ENCODE data around the gene ACTG1. TPM values are rescaled to one million over a fixed set of nuclear protein-coding genes. Genes with fewer than 3 reads are reported as not detected.

Gene ACTG1
- total and polyA plus RNA-seq, 4 donors = 347 to 1,699 (median 1,282) TPM

GRCh38 chr17:81489998-81490992 lies 22.3 kb downstream of the ACTG1 start:
- Histone ChIP-seq H3K36me3 (ENCODE audit: control insufficient read depth in 4 of 4, insufficient read depth in 3 of 4, low read depth in 1 of 4, low read length in 3 of 4) (no peaks in the 10 kb centered on the region), H3K27ac (ENCODE audit: low read depth in 1 of 2, low read length in 2 of 2) (no peak overlapping the region), H3K27me3 (ENCODE audit: control insufficient read depth in 4 of 4, insufficient read depth in 4 of 4, low read length in 3 of 4) (no peaks in the 10 kb centered on the region), H3K4me3 (ENCODE audit: low read depth in 1 of 3, low read length in 3 of 3) (no peak overlapping the region), H3K4me1 (ENCODE audit: control insufficient read depth in 4 of 4, insufficient read depth in 4 of 4, low read length in 3 of 4) (peaks cover 3 to 8% (median 5%) of the 10 kb centered on the region in 4 donors), H3K9me3 (ENCODE audit: control insufficient read depth in 4 of 4, low read length in 3 of 4) (no peaks in the 10 kb centered on the region), H3K9ac (ENCODE audit: low read depth in 1 of 2, low read length in 2 of 2) (no peak overlapping the region)
- DNase-seq (ENCODE audit: low spot score) = no peak
- WGBS = 55% methylated on average over 14 of the region's 14 CpGs
- TF ChIP-seq FOXA2 (IDR thresholded peaks at IDR 0.05) (no peak), SP1 (IDR thresholded peaks at IDR 0.05) (no peak), GABPA (IDR thresholded peaks at IDR 0.05 in 1 of 2, conservative IDR thresholded peaks at IDR 0.05 in 1 of 2) (no peak), YY1 (IDR thresholded peaks at IDR 0.05) (no peak), RAD21 (IDR thresholded peaks at IDR 0.05) (no peak), CTCF (IDR thresholded peaks at IDR 0.05; ENCODE audit: low read depth, low read length, missing input control) (no peak)
- TF ChIP-seq, protein P1, sequence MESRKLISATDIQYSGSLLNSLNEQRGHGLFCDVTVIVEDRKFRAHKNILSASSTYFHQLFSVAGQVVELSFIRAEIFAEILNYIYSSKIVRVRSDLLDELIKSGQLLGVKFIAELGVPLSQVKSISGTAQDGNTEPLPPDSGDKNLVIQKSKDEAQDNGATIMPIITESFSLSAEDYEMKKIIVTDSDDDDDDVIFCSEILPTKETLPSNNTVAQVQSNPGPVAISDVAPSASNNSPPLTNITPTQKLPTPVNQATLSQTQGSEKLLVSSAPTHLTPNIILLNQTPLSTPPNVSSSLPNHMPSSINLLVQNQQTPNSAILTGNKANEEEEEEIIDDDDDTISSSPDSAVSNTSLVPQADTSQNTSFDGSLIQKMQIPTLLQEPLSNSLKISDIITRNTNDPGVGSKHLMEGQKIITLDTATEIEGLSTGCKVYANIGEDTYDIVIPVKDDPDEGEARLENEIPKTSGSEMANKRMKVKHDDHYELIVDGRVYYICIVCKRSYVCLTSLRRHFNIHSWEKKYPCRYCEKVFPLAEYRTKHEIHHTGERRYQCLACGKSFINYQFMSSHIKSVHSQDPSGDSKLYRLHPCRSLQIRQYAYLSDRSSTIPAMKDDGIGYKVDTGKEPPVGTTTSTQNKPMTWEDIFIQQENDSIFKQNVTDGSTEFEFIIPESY (IDR thresholded peaks at IDR 0.05) = no peak
- TF ChIP-seq, protein P2, sequence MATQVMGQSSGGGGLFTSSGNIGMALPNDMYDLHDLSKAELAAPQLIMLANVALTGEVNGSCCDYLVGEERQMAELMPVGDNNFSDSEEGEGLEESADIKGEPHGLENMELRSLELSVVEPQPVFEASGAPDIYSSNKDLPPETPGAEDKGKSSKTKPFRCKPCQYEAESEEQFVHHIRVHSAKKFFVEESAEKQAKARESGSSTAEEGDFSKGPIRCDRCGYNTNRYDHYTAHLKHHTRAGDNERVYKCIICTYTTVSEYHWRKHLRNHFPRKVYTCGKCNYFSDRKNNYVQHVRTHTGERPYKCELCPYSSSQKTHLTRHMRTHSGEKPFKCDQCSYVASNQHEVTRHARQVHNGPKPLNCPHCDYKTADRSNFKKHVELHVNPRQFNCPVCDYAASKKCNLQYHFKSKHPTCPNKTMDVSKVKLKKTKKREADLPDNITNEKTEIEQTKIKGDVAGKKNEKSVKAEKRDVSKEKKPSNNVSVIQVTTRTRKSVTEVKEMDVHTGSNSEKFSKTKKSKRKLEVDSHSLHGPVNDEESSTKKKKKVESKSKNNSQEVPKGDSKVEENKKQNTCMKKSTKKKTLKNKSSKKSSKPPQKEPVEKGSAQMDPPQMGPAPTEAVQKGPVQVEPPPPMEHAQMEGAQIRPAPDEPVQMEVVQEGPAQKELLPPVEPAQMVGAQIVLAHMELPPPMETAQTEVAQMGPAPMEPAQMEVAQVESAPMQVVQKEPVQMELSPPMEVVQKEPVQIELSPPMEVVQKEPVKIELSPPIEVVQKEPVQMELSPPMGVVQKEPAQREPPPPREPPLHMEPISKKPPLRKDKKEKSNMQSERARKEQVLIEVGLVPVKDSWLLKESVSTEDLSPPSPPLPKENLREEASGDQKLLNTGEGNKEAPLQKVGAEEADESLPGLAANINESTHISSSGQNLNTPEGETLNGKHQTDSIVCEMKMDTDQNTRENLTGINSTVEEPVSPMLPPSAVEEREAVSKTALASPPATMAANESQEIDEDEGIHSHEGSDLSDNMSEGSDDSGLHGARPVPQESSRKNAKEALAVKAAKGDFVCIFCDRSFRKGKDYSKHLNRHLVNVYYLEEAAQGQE (IDR thresholded peaks at IDR 0.05) = no peak
- TF ChIP-seq, protein P3, sequence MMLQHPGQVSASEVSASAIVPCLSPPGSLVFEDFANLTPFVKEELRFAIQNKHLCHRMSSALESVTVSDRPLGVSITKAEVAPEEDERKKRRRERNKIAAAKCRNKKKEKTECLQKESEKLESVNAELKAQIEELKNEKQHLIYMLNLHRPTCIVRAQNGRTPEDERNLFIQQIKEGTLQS (IDR thresholded peaks at IDR 0.05) = no peak
